GM12891 (cell line): ENCODE measurements around the gene SH2D3C.

Experiments
- PAX5 ChIP-seq: IDR thresholded peaks from 2 replicates; pipeline ENCODE4 v1.6.1; 2011; ENCODE audit warnings: low read length, moderate library complexity, mild to moderate bottlenecking; ENCODE audit not compliant: insufficient read depth, severe bottlenecking
- POLR2A ChIP-seq: IDR thresholded peaks from 2 replicates; pipeline ENCODE4 v1.6.1; 2011; ENCODE audit warnings: low read depth, low read length, control low read depth
- POLR2AphosphoS5 ChIP-seq: IDR thresholded peaks from 2 replicates; pipeline ENCODE4 v1.6.1; 2011; ENCODE audit warnings: low read depth, low read length, control low read depth
- POU2F2 ChIP-seq: IDR thresholded peaks from 2 replicates; pipeline ENCODE4 v1.6.1; 2011; ENCODE audit warnings: low read depth, mild to moderate bottlenecking, control low read depth, low read length, moderate library complexity
- SPI1 ChIP-seq: IDR thresholded peaks from 2 replicates; pipeline ENCODE4 v1.6.1; 2011; ENCODE audit warnings: low read depth, low read length, control low read depth
- TAF1 ChIP-seq: IDR thresholded peaks from 2 replicates; pipeline ENCODE4 v1.6.1; 2011; ENCODE audit warnings: low read depth, low read length, control low read depth

GRCh38 chr9:127692071-127692470, 86.4 kb downstream of the SH2D3C start:
- no peak for TF ChIP-seq POLR2AphosphoS5
- TF ChIP-seq POLR2A, result no peak
- TF ChIP-seq TAF1, result no peak
- no peak for TF ChIP-seq SPI1
- no peak for TF ChIP-seq PAX5
- TF ChIP-seq POU2F2, result no peak
